Thoracic aorta (tissue), 2 donors: ENCODE results near the gene NEUROD4. TPM values are rescaled to one million over a fixed set of nuclear protein-coding genes. Genes with fewer than 3 reads are reported as not detected.

Source experiments
- ATAC-seq: fragments of 150-250 bp; one replicate; pipeline ENCODE4 v1.8.0; 2017; ENCODE audit warnings: low read depth; ENCODE audit not compliant: insufficient number of reproducible peaks, low FRiP score
- DNase-seq: peaks from one replicate; pipeline ENCODE4 v3.0.0-alpha.2; 2020; ENCODE audit warnings: low spot score
- H3K27ac ChIP-seq, 2 donors: fragments of 200-600 bp; sonication (generic); 1 replicate in 1 of 2; 2 replicates in 1 of 2; pipeline ENCODE4 v1.5.1; 2016; ENCODE audit warnings: mild to moderate bottlenecking in 2 of 2, moderate library complexity in 2 of 2
- H3K27me3 ChIP-seq: fragments of 200-600 bp; sonication (generic); replicated peaks from 2 replicates; pipeline ENCODE4 v1.6.0; 2016; ENCODE audit warnings: mild to moderate bottlenecking; ENCODE audit not compliant: insufficient read depth
- H3K36me3 ChIP-seq: fragments of 200-600 bp; sonication (generic); one replicate; pipeline ENCODE4 v1.5.1; 2016
- H3K4me1 ChIP-seq, 2 donors: fragments of 200-600 bp; sonication (generic); 1 replicate in 1 of 2; 2 replicates in 1 of 2; pipeline versions ENCODE4 v1.5.1 to v1.6.0; 2016; ENCODE audit warnings: low read depth in 2 of 2, mild to moderate bottlenecking in 1 of 2; ENCODE audit not compliant: control insufficient read depth in 1 of 2
- H3K4me3 ChIP-seq: fragments of 200-600 bp; sonication (generic); 2 replicates; pipeline ENCODE4 v1.5.1; 2016; ENCODE audit warnings: mild to moderate bottlenecking
- H3K9me3 ChIP-seq: fragments of 200-600 bp; sonication (generic); 2 replicates; pipeline ENCODE4 v1.5.1; 2016
- CTCF ChIP-seq: fragments of 200-600 bp; sonication (generic); IDR thresholded peaks from one replicate; pipeline ENCODE4 v1.5.1; 2019; ENCODE audit warnings: antibody characterized with exemption
- total RNA-seq, 2 donors: library from RNA; depleted of rRNA; stranded (reverse); fragments of >200 nt; gene quantifications; one replicate each; pipeline versions ENCODE4 v1.1.0 to v1.2.3, GENCODE V29; 2016

NEUROD4 gene
- total RNA-seq, 2 donors from 2014 or later, result not detected

- Histone ChIP-seq H3K27me3 (no peaks in the 10 kb centered on the region), H3K4me3 (no peak overlapping the region), H3K4me1 (no peaks in the 10 kb centered on the region), H3K36me3 (no peaks in the 10 kb centered on the region), H3K27ac (no peak overlapping the region), H3K9me3 (no peaks in the 10 kb centered on the region)
- DNase-seq (no peak), ATAC-seq (no peak)
- TF ChIP-seq CTCF, result no peak
Observed at GRCh38 chr12:54989829-54990228, 29.9 kb upstream of the NEUROD4 start.

GRCh38 chr12:54991161-54991990, 28.4 kb upstream of the NEUROD4 start:
- no peaks in the 10 kb centered on the region for H3K9me3 ChIP-seq
- no peak for ATAC-seq
- DNase-seq, result no peak
- H3K27me3 ChIP-seq, result no peaks in the 10 kb centered on the region
- H3K27ac ChIP-seq, result no peak overlapping the region
- H3K4me1 ChIP-seq, result no peaks in the 10 kb centered on the region
- TF ChIP-seq CTCF, result no peak
- no peak overlapping the region for H3K4me3 ChIP-seq
- H3K36me3 ChIP-seq, result no peaks in the 10 kb centered on the region

GRCh38 chr12:54991991-54992375, 27.8 kb upstream of the NEUROD4 start:
- TF ChIP-seq CTCF, result no peak
- no peaks in the 10 kb centered on the region for H3K27me3 ChIP-seq
- no peak overlapping the region for H3K27ac ChIP-seq
- no peaks in the 10 kb centered on the region for H3K4me1 ChIP-seq
- no peak overlapping the region for H3K4me3 ChIP-seq
- DNase-seq (no peak), ATAC-seq (no peak)
- H3K36me3 ChIP-seq, result no peaks in the 10 kb centered on the region
- H3K9me3 ChIP-seq, result no peaks in the 10 kb centered on the region

GRCh38 chr12:54993181-54993835, 26.5 kb upstream of the NEUROD4 start:
- H3K4me1 ChIP-seq, result no peaks in the 10 kb centered on the region
- peak; percentile 78 for TF ChIP-seq CTCF
- H3K4me3 ChIP-seq, result no peak overlapping the region
- peak; percentile 68 for ATAC-seq
- H3K36me3 ChIP-seq, result no peaks in the 10 kb centered on the region
- no peaks in the 10 kb centered on the region for H3K27me3 ChIP-seq
- H3K9me3 ChIP-seq, result no peaks in the 10 kb centered on the region
- H3K27ac ChIP-seq, result no peak overlapping the region
- DNase-seq, result no peak

- Histone ChIP-seq H3K4me1 (no peaks in the 10 kb centered on the region), H3K27ac (no peak overlapping the region), H3K4me3 (no peak overlapping the region), H3K9me3 (no peaks in the 10 kb centered on the region), H3K27me3 (no peaks in the 10 kb centered on the region), H3K36me3 (no peaks in the 10 kb centered on the region)
- DNase-seq (no peak), ATAC-seq (no peak)
- TF ChIP-seq CTCF, result no peak
Observed at GRCh38 chr12:54996205-54996604, 23.6 kb upstream of the NEUROD4 start.
